ENCODE measurements around the gene UPK2. TPM values are rescaled to one million over a fixed set of nuclear protein-coding genes. Genes with fewer than 3 reads are reported as not detected.

The UPK2 gene
- total RNA-seq, 1 experiment from 2014 or later, result not detected

DNA sequence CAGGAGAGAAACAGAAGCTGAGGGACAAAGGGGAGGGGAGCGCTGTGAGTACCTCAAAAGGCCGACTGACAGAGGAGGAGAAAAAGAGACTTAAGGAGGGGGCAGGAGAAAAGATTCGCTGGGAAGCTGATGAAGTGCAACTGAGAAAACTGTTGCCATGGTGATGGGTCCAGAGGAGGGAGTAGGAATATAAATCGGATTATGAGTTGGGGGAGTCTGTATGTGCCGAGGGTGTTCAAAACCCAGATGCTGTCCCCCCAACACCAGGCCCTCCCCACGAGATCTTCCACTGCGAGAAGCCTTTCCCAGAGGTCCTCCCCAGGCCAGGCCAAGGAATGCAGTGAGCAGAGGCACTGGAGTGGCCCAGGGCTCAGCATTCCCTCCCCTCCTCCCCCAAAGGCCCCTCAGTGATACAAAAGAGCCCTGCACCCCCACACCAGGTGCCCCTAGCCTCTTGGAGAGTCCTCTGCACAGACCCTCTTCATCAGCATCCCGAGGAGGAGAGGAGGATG lies 16.6 kb upstream of the UPK2 start:
- no peak for TF ChIP-seq RORB (CRISPR knock-in tag; IDR thresholded peaks at IDR 0.05)
- no peak for TF ChIP-seq SMAD4 (CRISPR knock-in tag; IDR thresholded peaks at IDR 0.05)
- no peak for TF ChIP-seq GRHL2 (CRISPR knock-in tag; IDR thresholded peaks at IDR 0.05; ENCODE audit: insufficient replicate concordance, severe bottlenecking)
- TF ChIP-seq ZNF263 (CRISPR knock-in tag; IDR thresholded peaks at IDR 0.05; ENCODE audit: low read depth), result no peak
- TF ChIP-seq, protein P1, sequence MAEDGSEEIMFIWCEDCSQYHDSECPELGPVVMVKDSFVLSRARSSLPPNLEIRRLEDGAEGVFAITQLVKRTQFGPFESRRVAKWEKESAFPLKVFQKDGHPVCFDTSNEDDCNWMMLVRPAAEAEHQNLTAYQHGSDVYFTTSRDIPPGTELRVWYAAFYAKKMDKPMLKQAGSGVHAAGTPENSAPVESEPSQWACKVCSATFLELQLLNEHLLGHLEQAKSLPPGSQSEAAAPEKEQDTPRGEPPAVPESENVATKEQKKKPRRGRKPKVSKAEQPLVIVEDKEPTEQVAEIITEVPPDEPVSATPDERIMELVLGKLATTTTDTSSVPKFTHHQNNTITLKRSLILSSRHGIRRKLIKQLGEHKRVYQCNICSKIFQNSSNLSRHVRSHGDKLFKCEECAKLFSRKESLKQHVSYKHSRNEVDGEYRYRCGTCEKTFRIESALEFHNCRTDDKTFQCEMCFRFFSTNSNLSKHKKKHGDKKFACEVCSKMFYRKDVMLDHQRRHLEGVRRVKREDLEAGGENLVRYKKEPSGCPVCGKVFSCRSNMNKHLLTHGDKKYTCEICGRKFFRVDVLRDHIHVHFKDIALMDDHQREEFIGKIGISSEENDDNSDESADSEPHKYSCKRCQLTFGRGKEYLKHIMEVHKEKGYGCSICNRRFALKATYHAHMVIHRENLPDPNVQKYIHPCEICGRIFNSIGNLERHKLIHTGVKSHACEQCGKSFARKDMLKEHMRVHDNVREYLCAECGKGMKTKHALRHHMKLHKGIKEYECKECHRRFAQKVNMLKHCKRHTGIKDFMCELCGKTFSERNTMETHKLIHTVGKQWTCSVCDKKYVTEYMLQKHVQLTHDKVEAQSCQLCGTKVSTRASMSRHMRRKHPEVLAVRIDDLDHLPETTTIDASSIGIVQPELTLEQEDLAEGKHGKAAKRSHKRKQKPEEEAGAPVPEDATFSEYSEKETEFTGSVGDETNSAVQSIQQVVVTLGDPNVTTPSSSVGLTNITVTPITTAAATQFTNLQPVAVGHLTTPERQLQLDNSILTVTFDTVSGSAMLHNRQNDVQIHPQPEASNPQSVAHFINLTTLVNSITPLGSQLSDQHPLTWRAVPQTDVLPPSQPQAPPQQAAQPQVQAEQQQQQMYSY (CRISPR knock-in tag; IDR thresholded peaks at IDR 0.05), result no peak
- TF ChIP-seq, protein P2, sequence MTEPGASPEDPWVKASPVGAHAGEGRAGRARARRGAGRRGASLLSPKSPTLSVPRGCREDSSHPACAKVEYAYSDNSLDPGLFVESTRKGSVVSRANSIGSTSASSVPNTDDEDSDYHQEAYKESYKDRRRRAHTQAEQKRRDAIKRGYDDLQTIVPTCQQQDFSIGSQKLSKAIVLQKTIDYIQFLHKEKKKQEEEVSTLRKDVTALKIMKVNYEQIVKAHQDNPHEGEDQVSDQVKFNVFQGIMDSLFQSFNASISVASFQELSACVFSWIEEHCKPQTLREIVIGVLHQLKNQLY (CRISPR knock-in tag; IDR thresholded peaks at IDR 0.05), result no peak
- TF ChIP-seq, protein P3, sequence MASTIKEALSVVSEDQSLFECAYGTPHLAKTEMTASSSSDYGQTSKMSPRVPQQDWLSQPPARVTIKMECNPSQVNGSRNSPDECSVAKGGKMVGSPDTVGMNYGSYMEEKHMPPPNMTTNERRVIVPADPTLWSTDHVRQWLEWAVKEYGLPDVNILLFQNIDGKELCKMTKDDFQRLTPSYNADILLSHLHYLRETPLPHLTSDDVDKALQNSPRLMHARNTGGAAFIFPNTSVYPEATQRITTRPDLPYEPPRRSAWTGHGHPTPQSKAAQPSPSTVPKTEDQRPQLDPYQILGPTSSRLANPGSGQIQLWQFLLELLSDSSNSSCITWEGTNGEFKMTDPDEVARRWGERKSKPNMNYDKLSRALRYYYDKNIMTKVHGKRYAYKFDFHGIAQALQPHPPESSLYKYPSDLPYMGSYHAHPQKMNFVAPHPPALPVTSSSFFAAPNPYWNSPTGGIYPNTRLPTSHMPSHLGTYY (CRISPR knock-in tag; IDR thresholded peaks at IDR 0.05), result no peak
- no peak for TF ChIP-seq ZBTB21 (CRISPR knock-in tag; IDR thresholded peaks at IDR 0.05; ENCODE audit: borderline replicate concordance)
- TF ChIP-seq, protein P4, sequence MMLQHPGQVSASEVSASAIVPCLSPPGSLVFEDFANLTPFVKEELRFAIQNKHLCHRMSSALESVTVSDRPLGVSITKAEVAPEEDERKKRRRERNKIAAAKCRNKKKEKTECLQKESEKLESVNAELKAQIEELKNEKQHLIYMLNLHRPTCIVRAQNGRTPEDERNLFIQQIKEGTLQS (CRISPR knock-in tag; conservative IDR thresholded peaks at IDR 0.05), result no peak
- TF ChIP-seq, protein P5, sequence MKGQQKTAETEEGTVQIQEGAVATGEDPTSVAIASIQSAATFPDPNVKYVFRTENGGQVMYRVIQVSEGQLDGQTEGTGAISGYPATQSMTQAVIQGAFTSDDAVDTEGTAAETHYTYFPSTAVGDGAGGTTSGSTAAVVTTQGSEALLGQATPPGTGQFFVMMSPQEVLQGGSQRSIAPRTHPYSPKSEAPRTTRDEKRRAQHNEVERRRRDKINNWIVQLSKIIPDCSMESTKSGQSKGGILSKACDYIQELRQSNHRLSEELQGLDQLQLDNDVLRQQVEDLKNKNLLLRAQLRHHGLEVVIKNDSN (CRISPR knock-in tag; IDR thresholded peaks at IDR 0.05), result no peak
- TF ChIP-seq, protein P6, sequence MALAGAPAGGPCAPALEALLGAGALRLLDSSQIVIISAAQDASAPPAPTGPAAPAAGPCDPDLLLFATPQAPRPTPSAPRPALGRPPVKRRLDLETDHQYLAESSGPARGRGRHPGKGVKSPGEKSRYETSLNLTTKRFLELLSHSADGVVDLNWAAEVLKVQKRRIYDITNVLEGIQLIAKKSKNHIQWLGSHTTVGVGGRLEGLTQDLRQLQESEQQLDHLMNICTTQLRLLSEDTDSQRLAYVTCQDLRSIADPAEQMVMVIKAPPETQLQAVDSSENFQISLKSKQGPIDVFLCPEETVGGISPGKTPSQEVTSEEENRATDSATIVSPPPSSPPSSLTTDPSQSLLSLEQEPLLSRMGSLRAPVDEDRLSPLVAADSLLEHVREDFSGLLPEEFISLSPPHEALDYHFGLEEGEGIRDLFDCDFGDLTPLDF (CRISPR knock-in tag; IDR thresholded peaks at IDR 0.05), result no peak
- peaks cover 18% of the 10 kb centered on the region for H3K27me3 Mint-ChIP-seq (ENCODE audit: low read depth)
- H3K4me3 Mint-ChIP-seq, result no peak overlapping the region
- DNase-seq (ENCODE audit: low spot score) (no peak), ATAC-seq (no peak)
- H3K9me3 Mint-ChIP-seq, result no peaks in the 10 kb centered on the region
- H3K4me1 Mint-ChIP-seq, result peaks cover 29% of the 10 kb centered on the region
- no peaks in the 10 kb centered on the region for H3K36me3 Mint-ChIP-seq
- ChIA-PET CTCF (interaction anchor here (0.6 to 2.6 kb wide), 9 partner anchors 9 to 334 kb away, joined by 3 to 28 read pairs (median 3); partner anchors contain the start of genes BCL9L and UPK2), POLR2A (no interaction called here)
- H3K27ac Mint-ChIP-seq, result no peak overlapping the region

DNA sequence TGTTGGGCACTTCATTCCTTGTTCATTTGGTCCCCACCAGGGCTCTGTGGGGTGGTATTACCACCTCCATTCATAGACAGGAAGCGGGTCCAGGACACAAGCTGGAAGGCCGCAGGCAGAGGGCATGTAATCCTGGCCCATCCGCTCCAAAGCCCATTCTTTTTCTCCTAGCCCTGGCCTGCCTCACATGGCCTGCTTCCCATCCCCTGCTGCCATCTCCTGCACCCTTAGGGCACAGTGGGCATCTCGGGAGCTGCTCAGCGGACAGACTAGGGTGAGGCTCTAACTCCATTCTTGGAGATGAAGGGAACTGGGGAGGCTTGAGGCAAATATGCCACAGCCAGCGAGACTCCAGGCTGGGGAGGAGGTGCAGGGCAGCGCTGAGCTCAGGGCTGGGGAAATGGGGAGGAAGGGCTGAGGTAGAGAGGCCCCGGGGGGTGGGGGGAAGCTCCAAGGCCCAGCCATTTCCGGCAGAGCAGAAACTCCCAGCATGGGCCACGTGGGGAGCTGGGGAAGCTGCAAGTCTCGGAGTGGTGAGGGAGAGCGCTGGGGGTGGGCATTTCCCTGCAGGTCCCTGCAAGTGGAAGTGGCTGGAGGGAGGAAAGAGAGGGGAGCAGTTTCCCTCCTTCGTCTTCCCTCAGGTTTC lies 16.0 kb upstream of the UPK2 start:
- Mint-ChIP-seq H3K4me3 (no peak overlapping the region), H3K27ac (no peak overlapping the region), H3K4me1 (peaks cover 29% of the 10 kb centered on the region), H3K36me3 (no peaks in the 10 kb centered on the region), H3K9me3 (no peaks in the 10 kb centered on the region), H3K27me3 (ENCODE audit: low read depth) (peaks cover 18% of the 10 kb centered on the region)
- CTCF ChIA-PET, result interaction anchor here (0.6 to 2.6 kb wide), 11 partner anchors 9 to 334 kb away, joined by 3 to 28 read pairs (median 3); partner anchors contain the start of genes BCL9L and UPK2
- DNase-seq (ENCODE audit: low spot score) (peak; percentile 50), ATAC-seq (peak; percentile 88)
- TF ChIP-seq SMAD4 (CRISPR knock-in tag; IDR thresholded peaks at IDR 0.05) (no peak), ETV6 (CRISPR knock-in tag; IDR thresholded peaks at IDR 0.05) (0 out of 2 replicates have a peak, but pooled peaks have one; percentile 39), ZNF671 (CRISPR knock-in tag; IDR thresholded peaks at IDR 0.05) (no peak), HMGA2 (CRISPR knock-in tag; IDR thresholded peaks at IDR 0.05) (no peak), TP53 (CRISPR knock-in tag; IDR thresholded peaks at IDR 0.05) (no peak), GRHL2 (CRISPR knock-in tag; IDR thresholded peaks at IDR 0.05; ENCODE audit: insufficient replicate concordance, severe bottlenecking) (no peak), ZNF416 (CRISPR knock-in tag; IDR thresholded peaks at IDR 0.05) (no peak), ZBTB21 (CRISPR knock-in tag; IDR thresholded peaks at IDR 0.05; ENCODE audit: borderline replicate concordance) (0 out of 2 replicates have a peak, but pooled peaks have one; percentile 23)
- TF ChIP-seq, protein P7, sequence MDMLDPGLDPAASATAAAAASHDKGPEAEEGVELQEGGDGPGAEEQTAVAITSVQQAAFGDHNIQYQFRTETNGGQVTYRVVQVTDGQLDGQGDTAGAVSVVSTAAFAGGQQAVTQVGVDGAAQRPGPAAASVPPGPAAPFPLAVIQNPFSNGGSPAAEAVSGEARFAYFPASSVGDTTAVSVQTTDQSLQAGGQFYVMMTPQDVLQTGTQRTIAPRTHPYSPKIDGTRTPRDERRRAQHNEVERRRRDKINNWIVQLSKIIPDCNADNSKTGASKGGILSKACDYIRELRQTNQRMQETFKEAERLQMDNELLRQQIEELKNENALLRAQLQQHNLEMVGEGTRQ (CRISPR knock-in tag; IDR thresholded peaks at IDR 0.05), result peak; percentile 62; the same call in 1 of the 2 replicates
- TF ChIP-seq, protein P8, sequence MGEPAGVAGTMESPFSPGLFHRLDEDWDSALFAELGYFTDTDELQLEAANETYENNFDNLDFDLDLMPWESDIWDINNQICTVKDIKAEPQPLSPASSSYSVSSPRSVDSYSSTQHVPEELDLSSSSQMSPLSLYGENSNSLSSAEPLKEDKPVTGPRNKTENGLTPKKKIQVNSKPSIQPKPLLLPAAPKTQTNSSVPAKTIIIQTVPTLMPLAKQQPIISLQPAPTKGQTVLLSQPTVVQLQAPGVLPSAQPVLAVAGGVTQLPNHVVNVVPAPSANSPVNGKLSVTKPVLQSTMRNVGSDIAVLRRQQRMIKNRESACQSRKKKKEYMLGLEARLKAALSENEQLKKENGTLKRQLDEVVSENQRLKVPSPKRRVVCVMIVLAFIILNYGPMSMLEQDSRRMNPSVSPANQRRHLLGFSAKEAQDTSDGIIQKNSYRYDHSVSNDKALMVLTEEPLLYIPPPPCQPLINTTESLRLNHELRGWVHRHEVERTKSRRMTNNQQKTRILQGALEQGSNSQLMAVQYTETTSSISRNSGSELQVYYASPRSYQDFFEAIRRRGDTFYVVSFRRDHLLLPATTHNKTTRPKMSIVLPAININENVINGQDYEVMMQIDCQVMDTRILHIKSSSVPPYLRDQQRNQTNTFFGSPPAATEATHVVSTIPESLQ (CRISPR knock-in tag; IDR thresholded peaks at IDR 0.05), result no peak
- TF ChIP-seq, protein P9, sequence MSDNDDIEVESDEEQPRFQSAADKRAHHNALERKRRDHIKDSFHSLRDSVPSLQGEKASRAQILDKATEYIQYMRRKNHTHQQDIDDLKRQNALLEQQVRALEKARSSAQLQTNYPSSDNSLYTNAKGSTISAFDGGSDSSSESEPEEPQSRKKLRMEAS (CRISPR knock-in tag; IDR thresholded peaks at IDR 0.05), result peak; percentile 60
- POLR2A ChIA-PET, result interaction anchor here (0.9 kb wide), 1 partner anchor 27 kb away, joined by 3 read pairs; no protein-coding TSS in a partner anchor
